H1 (cell line): ENCODE results near the gene ZMIZ1.

ENCODE experiments used
- ASH2L ChIP-seq: fragments of 200-600, 300-600 bp; sonication (generic); IDR thresholded peaks from one replicate; pipeline ENCODE4 v1.7.1; 2017; ENCODE audit warnings: low read length
- CTCF ChIP-seq, 3 experiments: IDR thresholded peaks; 1 replicate in 2 of 3; 2 replicates in 1 of 3; pipeline versions ENCODE4 v1.5.1 to v1.6.1; 2011; ENCODE audit warnings: low read length in 3 of 3, mild to moderate bottlenecking in 3 of 3, inconsistent platforms in 2 of 3, low read depth in 1 of 3, moderate library complexity in 1 of 3; ENCODE audit not compliant: insufficient read depth in 1 of 3; ENCODE audit errors: control extremely low read depth in 1 of 3
- GABPA ChIP-seq: IDR thresholded peaks from 2 replicates; pipeline ENCODE4 v1.6.1; 2011; ENCODE audit warnings: mild to moderate bottlenecking, low read length, moderate library complexity, borderline replicate concordance; ENCODE audit not compliant: insufficient read depth
- KDM5A ChIP-seq: fragments of 200-600 bp; IDR thresholded peaks from 2 replicates; pipeline ENCODE4 v1.7.1; 2012; ENCODE audit warnings: mild to moderate bottlenecking, low read length, inconsistent platforms, mixed read lengths
- POLR2AphosphoS5 ChIP-seq: IDR thresholded peaks from 2 replicates; pipeline ENCODE4 v1.6.1; 2011; ENCODE audit warnings: low read depth, low read length
- USF2 ChIP-seq: IDR thresholded peaks from 2 replicates; pipeline ENCODE4 v1.6.1; 2011; ENCODE audit warnings: low read length, improper control_type of control experiment
- TF ChIP-seq, protein P1 (sequence below): IDR thresholded peaks from 2 replicates; pipeline ENCODE4 v1.6.1; 2012; ENCODE audit warnings: inconsistent platforms
- TF ChIP-seq, protein P2 (sequence below): IDR thresholded peaks from 2 replicates; pipeline ENCODE4 v1.6.1; 2011; ENCODE audit warnings: low read depth, mild to moderate bottlenecking, low read length; ENCODE audit not compliant: insufficient read depth

DNA sequence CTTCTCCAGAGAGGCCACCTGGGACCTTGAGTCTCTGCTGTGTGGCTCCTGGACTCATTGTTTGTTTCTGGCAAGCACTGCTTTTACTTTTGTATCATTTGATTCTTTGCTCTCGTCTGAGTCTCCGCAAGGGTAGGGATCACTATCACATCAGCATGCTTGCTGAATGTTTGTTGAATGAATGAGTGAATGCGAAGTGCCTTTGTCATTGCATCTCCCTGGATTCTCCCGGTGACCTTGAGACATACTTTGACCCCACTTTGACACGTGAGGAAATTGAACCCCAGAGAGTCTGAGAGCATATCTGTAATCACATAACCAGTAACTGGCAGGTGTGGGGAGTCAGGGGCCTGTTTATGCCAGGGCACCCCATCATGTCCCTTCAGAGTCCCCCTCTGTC lies 92.8 kb downstream of the ZMIZ1 start:
- no peak for TF ChIP-seq CTCF (IDR thresholded peaks at IDR 0.05; ENCODE audit: control extremely low read depth in 1 of 3, insufficient read depth in 1 of 3, low read depth in 1 of 3, low read length in 3 of 3)
- TF ChIP-seq POLR2AphosphoS5: no peak
- TF ChIP-seq ASH2L: no peak
- TF ChIP-seq GABPA: no peak
- TF ChIP-seq KDM5A: no peak
- TF ChIP-seq, protein P1, sequence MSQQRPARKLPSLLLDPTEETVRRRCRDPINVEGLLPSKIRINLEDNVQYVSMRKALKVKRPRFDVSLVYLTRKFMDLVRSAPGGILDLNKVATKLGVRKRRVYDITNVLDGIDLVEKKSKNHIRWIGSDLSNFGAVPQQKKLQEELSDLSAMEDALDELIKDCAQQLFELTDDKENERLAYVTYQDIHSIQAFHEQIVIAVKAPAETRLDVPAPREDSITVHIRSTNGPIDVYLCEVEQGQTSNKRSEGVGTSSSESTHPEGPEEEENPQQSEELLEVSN: no peak
- TF ChIP-seq USF2: no peak
- TF ChIP-seq, protein P2, sequence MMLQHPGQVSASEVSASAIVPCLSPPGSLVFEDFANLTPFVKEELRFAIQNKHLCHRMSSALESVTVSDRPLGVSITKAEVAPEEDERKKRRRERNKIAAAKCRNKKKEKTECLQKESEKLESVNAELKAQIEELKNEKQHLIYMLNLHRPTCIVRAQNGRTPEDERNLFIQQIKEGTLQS: no peak
